Colonic mucosa (tissue), 4 donors: Measurements from ENCODE around the gene SEZ6L. TPM values are rescaled to one million over a fixed set of nuclear protein-coding genes. Genes with fewer than 3 reads are reported as not detected.

Source experiments
- DNase-seq: peaks from one replicate; pipeline ENCODE4 v3.0.0-alpha.2; 2020
- H3K27ac ChIP-seq: fragments of 200-600 bp; one replicate; pipeline ENCODE4 v1.8.0; 2021
- H3K27me3 ChIP-seq: fragments of 200-600 bp; one replicate; pipeline ENCODE4 v1.8.0; 2021
- H3K36me3 ChIP-seq: fragments of 200-600 bp; one replicate; pipeline ENCODE4 v1.8.0; 2021
- H3K4me1 ChIP-seq: fragments of 200-600 bp; one replicate; pipeline ENCODE4 v1.8.0; 2021; ENCODE audit warnings: mild to moderate bottlenecking
- H3K4me3 ChIP-seq: fragments of 200-600 bp; one replicate; pipeline ENCODE4 v1.8.0; 2021
- H3K9ac ChIP-seq, 2 donors: one replicate each; pipeline ENCODE4 v1.7.0; 2013; ENCODE audit warnings: control low read depth in 2 of 2, low read depth in 2 of 2, low read length in 2 of 2
- H3K9me3 ChIP-seq: fragments of 200-600 bp; one replicate; pipeline ENCODE4 v1.8.0; 2021
- CTCF ChIP-seq: fragments of 200-600 bp; IDR thresholded peaks from one replicate; pipeline ENCODE4 v1.8.0; 2022; ENCODE audit warnings: antibody characterized with exemption, mild to moderate bottlenecking
- intact Hi-C: fragments of 100-400 bp; cut with DNase I; formaldehyde crosslinking; loops from one replicate; pipeline ENCODE4 v1.14.1; 2022
- total RNA-seq, 2 donors: library from RNA; stranded (reverse); fragmentation: NEBNext Ultra II Directional in 1 of 2; extraction: Animal tissue kit (Norgen Biotek cat#: 25700) in 1 of 2; gene quantifications; one replicate each; pipeline ENCODE4 v1.2.1, GENCODE V29; 2021
- donor health status: healthy.
- donor health status: DM: no; HTN: no; CAD: no.
- donor health status: DM: no; HTN: no; CAD: no.

Gene SEZ6L
- total RNA-seq, 2 donors from 2014 or later, result 0.32 TPM; not detected in 1

- no peak overlapping the region for H3K9ac ChIP-seq
- H3K4me3 ChIP-seq, result no peak overlapping the region
- TF ChIP-seq CTCF, result no peak
- no peaks in the 10 kb centered on the region for H3K9me3 ChIP-seq
- no peaks in the 10 kb centered on the region for H3K36me3 ChIP-seq
- H3K27me3 ChIP-seq, result no peaks in the 10 kb centered on the region
- H3K4me1 ChIP-seq, result no peaks in the 10 kb centered on the region
- intact Hi-C loops, result no loop called here
- DNase-seq, result no peak
- H3K27ac ChIP-seq, result no peak overlapping the region
These were observed 249.4 kb downstream of the SEZ6L start for GRCh38 chr22:26418620-26419019.

- no peak for DNase-seq
- peaks cover 7% of the 10 kb centered on the region for H3K4me1 ChIP-seq
- no peak for TF ChIP-seq CTCF
- no peaks in the 10 kb centered on the region for H3K36me3 ChIP-seq
- no peak overlapping the region for H3K27ac ChIP-seq
- H3K27me3 ChIP-seq, result no peaks in the 10 kb centered on the region
- no peak overlapping the region for H3K4me3 ChIP-seq
- H3K9me3 ChIP-seq, result no peaks in the 10 kb centered on the region
- no peak overlapping the region for H3K9ac ChIP-seq
- intact Hi-C loops, result no loop called here
These were observed 257.7 kb downstream of the SEZ6L start for GRCh38 chr22:26426924-26427323.

GRCh38 chr22:26428515-26429457 is 259.5 kb downstream of the SEZ6L start, which contains the start of gene ASPHD2:
Gene ASPHD2, plus strand, starts transcription at chr22:26429260. Its CDS starts 4,356 bp downstream, at chr22:26433616.
- no peak for TF ChIP-seq CTCF
- H3K9ac ChIP-seq, result peak within 1 kb of the TSS; percentile 81 to 86
- peak; percentile 69 for DNase-seq
- no peaks in the 10 kb centered on the region for H3K27me3 ChIP-seq
- H3K9me3 ChIP-seq, result no peaks in the 10 kb centered on the region
- peak within 1 kb of the TSS; percentile 75 for H3K27ac ChIP-seq
- peak within 1 kb of the TSS; percentile 56 for H3K4me3 ChIP-seq
- intact Hi-C loops, result no loop called here
- H3K4me1 ChIP-seq, result peaks cover 7% of the 10 kb centered on the region
- H3K36me3 ChIP-seq, result no peaks in the 10 kb centered on the region

GRCh38 chr22:26429458-26430286 is 260.4 kb downstream of the SEZ6L start:
- Histone ChIP-seq H3K4me1 (peaks cover 7% of the 10 kb centered on the region), H3K27ac (no peak overlapping the region), H3K27me3 (no peaks in the 10 kb centered on the region), H3K9me3 (no peaks in the 10 kb centered on the region), H3K4me3 (peak overlapping the region; percentile 40), H3K9ac (peak overlapping the region; percentile 46 to 81), H3K36me3 (no peaks in the 10 kb centered on the region)
- DNase-seq, result no peak
- intact Hi-C loops, result no loop called here
- no peak for TF ChIP-seq CTCF

GRCh38 chr22:26430600-26430999 is 261.3 kb downstream of the SEZ6L start:
- intact Hi-C loops, result no loop called here
- no peak overlapping the region for H3K4me3 ChIP-seq
- DNase-seq, result no peak
- no peaks in the 10 kb centered on the region for H3K27me3 ChIP-seq
- peaks cover 7% of the 10 kb centered on the region for H3K4me1 ChIP-seq
- H3K36me3 ChIP-seq, result no peaks in the 10 kb centered on the region
- no peak overlapping the region for H3K9ac ChIP-seq
- no peaks in the 10 kb centered on the region for H3K9me3 ChIP-seq
- no peak for TF ChIP-seq CTCF
- no peak overlapping the region for H3K27ac ChIP-seq
